AML-193 (cell line): ENCODE results near the gene SLCO4A1.

Source experiments
- DNase-seq, 2 experiments: peaks; one replicate each; lab custom pipeline; 2025; lab: John Stamatoyannopoulos, UW

The SLCO4A1 gene

GRCh38 chr20:62606551-62607201, 35.6 kb upstream of the SLCO4A1 start:
- DNase-seq = peak; percentile 26 to 29

- no peak for DNase-seq
These were observed 34.7 kb upstream of the SLCO4A1 start for GRCh38 chr20:62607366-62608217.

DNA sequence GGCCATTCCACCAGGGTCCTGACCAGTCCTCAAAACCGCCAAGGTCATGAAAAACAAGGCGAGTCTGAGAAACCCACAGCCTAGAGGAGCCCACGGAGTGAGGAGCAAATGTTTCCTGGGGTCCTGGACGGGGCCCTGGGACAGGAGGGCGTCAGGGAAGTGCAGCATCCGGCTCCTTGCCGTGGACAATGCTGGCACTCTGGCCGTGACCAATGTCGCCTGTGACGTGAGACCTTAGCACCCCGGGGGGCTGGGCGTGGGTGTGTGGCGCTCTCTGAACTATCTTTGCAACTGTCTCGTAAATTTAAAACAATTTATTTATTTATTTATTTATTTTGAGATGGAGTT, 34.1 kb upstream of the SLCO4A1 start:
- DNase-seq = no peak

DNA sequence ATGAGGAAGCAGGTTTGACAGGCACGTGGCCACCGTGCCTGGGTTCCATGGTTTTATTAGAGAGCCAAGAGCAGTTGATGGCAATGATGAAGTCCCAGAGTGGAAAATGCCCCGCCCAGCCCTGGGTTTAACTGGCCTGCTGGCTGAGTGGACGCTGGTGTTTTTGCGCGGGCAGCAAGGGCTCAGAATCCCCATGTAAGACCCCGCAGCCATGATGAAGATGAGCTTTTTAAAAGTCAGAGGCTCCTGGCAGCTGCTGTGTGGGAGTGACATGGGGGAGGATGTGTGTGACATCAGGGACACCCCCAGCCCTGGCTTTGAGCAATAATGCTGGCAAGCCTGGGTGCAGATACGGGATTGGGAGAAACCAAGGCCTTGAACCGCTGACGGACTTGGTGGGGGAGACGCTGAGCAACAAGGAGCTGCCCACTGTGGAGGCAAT, 33.0 kb upstream of the SLCO4A1 start:
- DNase-seq = no peak

- no peak for DNase-seq
These were observed 32.2 kb upstream of the SLCO4A1 start for GRCh38 chr20:62609811-62610757.

- no peak for DNase-seq
These were observed 31.3 kb upstream of the SLCO4A1 start for GRCh38 chr20:62611012-62611411.

DNA sequence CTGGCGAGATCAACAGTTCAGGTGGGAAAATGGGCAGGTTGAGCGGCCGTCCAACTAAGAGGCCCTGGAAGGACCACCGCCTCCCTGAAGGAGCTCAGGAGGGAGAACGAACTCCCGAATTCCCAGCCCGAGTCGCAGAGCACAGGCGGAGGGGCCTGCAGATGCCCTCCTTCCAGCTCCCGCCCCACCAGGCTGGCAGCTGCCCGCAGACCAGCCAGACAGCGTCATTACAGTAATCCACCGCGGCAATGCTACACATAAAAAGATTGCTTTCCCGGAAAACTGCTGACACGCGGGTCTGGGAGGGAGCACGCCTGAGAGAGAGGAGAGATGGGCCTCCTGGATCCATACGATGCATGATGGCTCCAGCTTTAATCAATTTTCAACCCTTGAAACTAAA, 30.5 kb upstream of the SLCO4A1 start:
- DNase-seq = no peak

GRCh38 chr20:62614085-62614960, 28.0 kb upstream of the SLCO4A1 start:
- DNase-seq = no peak

DNA sequence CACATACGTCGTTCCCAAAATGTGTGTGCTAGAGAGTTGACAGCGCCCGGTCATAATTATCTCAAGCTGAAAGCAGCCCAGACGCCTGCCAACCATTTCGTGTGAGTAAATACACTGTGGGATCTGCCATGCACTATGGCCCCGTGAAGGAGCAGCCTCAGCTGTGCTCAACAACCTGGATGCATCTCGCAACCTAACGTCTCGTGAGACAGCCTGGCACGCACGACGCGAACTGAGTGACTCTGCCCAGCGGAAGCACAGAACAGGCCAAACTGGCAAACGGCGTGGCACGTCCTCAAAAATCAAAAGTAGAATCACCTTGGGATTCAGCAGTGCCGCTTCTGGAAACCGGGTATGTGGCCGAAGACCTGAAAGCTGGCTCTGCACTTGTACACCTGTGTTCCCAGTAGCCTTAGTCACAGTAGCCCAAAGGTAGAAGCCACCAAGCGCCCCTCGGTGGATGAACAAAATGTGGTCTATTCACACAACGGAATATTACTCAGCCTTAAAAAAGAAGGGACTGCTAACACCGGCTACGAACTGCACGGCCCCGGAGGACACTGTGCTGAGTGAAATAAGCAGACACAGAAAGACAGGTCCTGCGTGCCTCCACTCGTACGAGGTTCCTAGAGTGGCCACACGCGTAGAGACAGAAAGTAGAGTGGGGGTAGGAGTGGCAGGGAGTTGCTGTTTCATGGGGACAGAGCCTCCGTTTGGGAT, 27.2 kb upstream of the SLCO4A1 start:
- DNase-seq = no peak

GRCh38 chr20:62615750-62616251, 26.5 kb upstream of the SLCO4A1 start:
- DNase-seq = no peak

- peak; percentile 63 to 68 for DNase-seq
These were observed 25.3 kb upstream of the SLCO4A1 start for GRCh38 chr20:62616728-62617621.

GRCh38 chr20:62617711-62618483, 24.4 kb upstream of the SLCO4A1 start:
- DNase-seq = peak; percentile 74 to 75

- DNase-seq = peak in 1 of 2 experiments; percentile 18
These were observed 23.4 kb upstream of the SLCO4A1 start for GRCh38 chr20:62618611-62619529.

- no peak for DNase-seq
These were observed 21.7 kb upstream of the SLCO4A1 start for GRCh38 chr20:62620625-62621024.

DNA sequence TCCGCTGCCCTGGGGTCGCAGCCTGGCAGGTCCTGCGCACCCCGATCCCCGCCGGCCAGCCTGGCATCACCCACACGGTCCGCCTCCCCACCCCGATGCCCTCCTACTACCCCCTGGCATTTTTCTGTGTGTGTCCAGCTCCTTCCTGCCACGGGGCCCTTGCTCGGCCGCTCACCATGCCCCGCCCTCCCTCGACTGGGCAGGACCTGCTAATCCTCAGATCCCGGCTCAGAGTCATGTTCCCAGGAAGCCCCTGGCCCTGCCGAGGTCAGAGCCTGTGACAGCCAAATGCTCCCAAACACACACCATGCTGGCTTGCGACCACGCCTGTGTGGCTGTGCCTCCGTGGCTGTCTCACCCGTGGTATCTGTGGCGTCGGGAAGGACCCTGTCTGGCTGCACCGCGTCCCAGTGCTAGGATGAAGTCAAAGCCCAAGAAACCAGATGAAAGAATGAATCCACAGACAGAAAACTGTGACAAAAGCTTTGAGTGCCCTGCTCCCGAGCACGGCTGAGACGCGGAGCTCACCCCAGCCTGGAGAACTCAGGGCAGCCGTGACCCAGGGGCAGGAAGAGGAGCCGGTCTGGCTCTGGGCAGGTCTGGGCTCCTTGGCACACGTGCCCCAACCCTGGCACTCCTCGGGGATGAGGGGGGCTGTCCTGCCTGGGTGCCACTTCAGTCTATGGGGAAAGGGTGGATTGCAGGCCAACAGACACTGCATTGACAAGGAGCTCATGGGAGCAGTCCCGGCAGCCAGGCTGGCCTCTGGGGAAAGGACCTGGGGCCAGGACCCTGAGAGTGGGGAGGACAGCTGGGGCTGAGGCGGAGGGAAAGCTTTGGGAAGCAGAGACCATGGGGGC, 20.8 kb upstream of the SLCO4A1 start:
- no peak for DNase-seq

GRCh38 chr20:62622178-62622876, 20.0 kb upstream of the SLCO4A1 start:
- no peak for DNase-seq
